Liver (tissue), 9 donors: ENCODE results near the gene COL23A1. TPM values are rescaled to one million over a fixed set of nuclear protein-coding genes. Genes with fewer than 3 reads are reported as not detected.

Experiments used
- DNase-seq: peaks from one replicate; pipeline ENCODE4 v3.0.0-alpha.2; 2017; ENCODE audit warnings: low spot score
- H3K27ac ChIP-seq, 2 donors: one replicate each; pipeline ENCODE4 v1.7.0; 2013; ENCODE audit warnings: inconsistent platforms in 2 of 2, low read length in 2 of 2, control low read depth in 1 of 2, low read depth in 1 of 2, mild to moderate bottlenecking in 1 of 2
- H3K27me3 ChIP-seq, 4 donors: one replicate each; pipeline versions ENCODE4 v1.6.1 to v1.7.0; 2013; ENCODE audit warnings: low read length in 3 of 4, inconsistent platforms in 1 of 4, mild to moderate bottlenecking in 1 of 4, moderate library complexity in 1 of 4; ENCODE audit not compliant: control insufficient read depth in 4 of 4, insufficient read depth in 4 of 4
- H3K36me3 ChIP-seq, 4 donors: one replicate each; pipeline versions ENCODE4 v1.6.1 to v1.7.0; 2013; ENCODE audit warnings: low read length in 3 of 4, mild to moderate bottlenecking in 3 of 4, low read depth in 1 of 4, moderate library complexity in 1 of 4; ENCODE audit not compliant: control insufficient read depth in 4 of 4, insufficient read depth in 3 of 4
- H3K4me1 ChIP-seq, 4 donors: one replicate each; pipeline versions ENCODE4 v1.6.1 to v1.7.0; 2013; ENCODE audit warnings: low read length in 3 of 4, mild to moderate bottlenecking in 3 of 4, moderate library complexity in 1 of 4; ENCODE audit not compliant: control insufficient read depth in 4 of 4, insufficient read depth in 4 of 4
- H3K4me3 ChIP-seq, 3 donors: one replicate each; pipeline versions ENCODE4 v1.6.1 to v1.7.0; 2013; ENCODE audit warnings: low read length in 3 of 3, control low read depth in 1 of 3, low read depth in 1 of 3, mild to moderate bottlenecking in 1 of 3
- H3K9ac ChIP-seq, 2 donors: one replicate each; pipeline ENCODE4 v1.7.0; 2013; ENCODE audit warnings: low read length in 2 of 2, mild to moderate bottlenecking in 2 of 2, moderate library complexity in 2 of 2, control low read depth in 1 of 2, low read depth in 1 of 2
- H3K9me3 ChIP-seq, 4 donors: one replicate each; pipeline versions ENCODE4 v1.6.1 to v1.7.0; 2013; ENCODE audit warnings: low read length in 3 of 4; ENCODE audit not compliant: control insufficient read depth in 4 of 4
- ATF3 ChIP-seq: IDR thresholded peaks from 2 replicates; pipeline ENCODE4 v1.6.1; 2016; ENCODE audit warnings: antibody characterized with exemption
- CTCF ChIP-seq: fragments of 150-350 bp; IDR thresholded peaks from 2 replicates; pipeline ENCODE4 v1.5.1; 2017; ENCODE audit warnings: improper control_type of control experiment, low read depth, low read length; ENCODE audit not compliant: missing input control
- EGR1 ChIP-seq, 2 donors: IDR thresholded peaks; 2 replicates each; pipeline ENCODE4 v1.6.1; 2016 to 2018; ENCODE audit warnings: antibody characterized with exemption in 2 of 2, low read depth in 2 of 2
- FOXA1 ChIP-seq: IDR thresholded peaks from 2 replicates; pipeline ENCODE4 v1.6.1; 2016; ENCODE audit warnings: antibody characterized with exemption
- FOXA2 ChIP-seq: IDR thresholded peaks from 2 replicates; pipeline ENCODE4 v1.6.1; 2016; ENCODE audit warnings: antibody characterized with exemption
- HNF4A ChIP-seq, 2 donors: conservative IDR thresholded peaks; 2 replicates each; pipeline ENCODE4 v1.6.1; 2016; ENCODE audit warnings: antibody characterized with exemption in 2 of 2, mild to moderate bottlenecking in 2 of 2
- HNF4G ChIP-seq: IDR thresholded peaks from 2 replicates; pipeline ENCODE4 v1.6.1; 2016; ENCODE audit warnings: antibody characterized with exemption
- JUND ChIP-seq, 2 donors: IDR thresholded peaks; 2 replicates each; pipeline ENCODE4 v1.6.1; 2016; ENCODE audit warnings: antibody characterized with exemption in 2 of 2
- MAX ChIP-seq: IDR thresholded peaks from 2 replicates; pipeline ENCODE4 v1.6.1; 2016; ENCODE audit warnings: antibody characterized with exemption
- NR2F2 ChIP-seq: IDR thresholded peaks from 2 replicates; pipeline ENCODE4 v1.6.1; 2016; ENCODE audit warnings: antibody characterized with exemption
- RAD21 ChIP-seq, 2 donors: IDR thresholded peaks; 2 replicates each; pipeline ENCODE4 v1.6.1; 2016; ENCODE audit warnings: antibody characterized with exemption in 2 of 2, mild to moderate bottlenecking in 2 of 2
- REST ChIP-seq: IDR thresholded peaks from 2 replicates; pipeline ENCODE4 v1.6.1; 2016; ENCODE audit warnings: antibody characterized with exemption, mild to moderate bottlenecking
- RXRA ChIP-seq, 2 donors: IDR thresholded peaks; 2 replicates each; pipeline ENCODE4 v1.6.1; 2017 to 2018; ENCODE audit warnings: antibody characterized with exemption in 2 of 2, mild to moderate bottlenecking in 1 of 2
- TAF1 ChIP-seq: conservative IDR thresholded peaks from 2 replicates; pipeline ENCODE4 v1.6.1; 2016; ENCODE audit warnings: antibody characterized with exemption, mild to moderate bottlenecking
- YY1 ChIP-seq: IDR thresholded peaks from 2 replicates; pipeline ENCODE4 v1.6.1; 2016; ENCODE audit warnings: antibody characterized with exemption, mild to moderate bottlenecking
- ZBTB33 ChIP-seq: IDR thresholded peaks from 2 replicates; pipeline ENCODE4 v1.6.1; 2016; ENCODE audit warnings: antibody characterized with exemption
- WGBS: extraction: QIAGEN DNeasy Blood & Tissue Kit; methylation state at CpG from one replicate; pipeline ENCODE4 v1.1.7; 2013; 5-methylcytosine and 5-hydroxymethylcytosine counted together
- polyA plus RNA-seq, 2 donors: library from polyadenylated mRNA; stranded (reverse) in 1 of 2; unstranded in 1 of 2; fragments of 200-250 nt in 1 of 2; fragments of >200 nt in 1 of 2; fragmentation: Nextera tagmentation in 1 of 2; extraction: Ambion mirVana in 1 of 2; gene quantifications; one replicate each; pipeline versions ENCODE4 v1.2.1 to v1.2.3, GENCODE V29; 2013 to 2015
- total RNA-seq, 2 donors: library from RNA; depleted of rRNA; stranded (reverse); fragments of >200 nt; gene quantifications; one replicate each; pipeline ENCODE4 v1.2.3, GENCODE V29; 2014
- donor health status: healthy.
- donor health status: healthy.
- donor health status: healthy.
- donor health status: healthy.
- donor health status: healthy.

COL23A1 gene
- total and polyA plus RNA-seq, 4 donors: 0.08 to 1.4 (median 0.27) TPM

GRCh38 chr5:178196986-178197385 is 393.2 kb downstream of the COL23A1 start:
- Histone ChIP-seq H3K36me3 (no peaks in the 10 kb centered on the region), H3K27ac (no peak overlapping the region), H3K4me3 (no peak overlapping the region), H3K9me3 (no peaks in the 10 kb centered on the region), H3K4me1 (peaks cover 4 to 17% (median 6%) of the 10 kb centered on the region in 4 donors), H3K9ac (no peak overlapping the region), H3K27me3 (no peaks in the 10 kb centered on the region)
- DNase-seq: peak; percentile 34
- 58% methylated on average over 8 of the region's 8 CpGs for WGBS
- no peak for TF ChIP-seq HNF4G
- no peak for TF ChIP-seq ZBTB33
- TF ChIP-seq NR2F2: no peak
- TF ChIP-seq RXRA (IDR thresholded peaks at IDR 0.05): peak in 1 of 2 donors; percentile 68
- TF ChIP-seq REST: no peak
- TF ChIP-seq TAF1: no peak
- TF ChIP-seq FOXA2: no peak
- no peak for TF ChIP-seq ATF3
- no peak for TF ChIP-seq FOXA1
- TF ChIP-seq YY1: no peak
- TF ChIP-seq CTCF: peak; percentile 48
- peak; percentile 53 to 71 for TF ChIP-seq RAD21 (IDR thresholded peaks at IDR 0.05)

GRCh38 chr5:178196281-178196812 is 393.8 kb downstream of the COL23A1 start:
- Histone ChIP-seq H3K27ac (no peak overlapping the region), H3K4me1 (peaks cover 4 to 17% (median 6%) of the 10 kb centered on the region in 4 donors), H3K9me3 (no peaks in the 10 kb centered on the region), H3K27me3 (no peaks in the 10 kb centered on the region), H3K36me3 (no peaks in the 10 kb centered on the region), H3K9ac (no peak overlapping the region), H3K4me3 (no peak overlapping the region)
- 92% methylated on average over 7 of the region's 7 CpGs for WGBS
- DNase-seq: peak; percentile 23
- TF ChIP-seq FOXA2 (no peak), JUND (IDR thresholded peaks at IDR 0.05) (no peak), REST (no peak), TAF1 (no peak), HNF4G (no peak), ATF3 (no peak), EGR1 (IDR thresholded peaks at IDR 0.05; ENCODE audit: low read depth in 2 of 2) (no peak), CTCF (no peak), YY1 (no peak), FOXA1 (no peak), MAX (no peak), RAD21 (IDR thresholded peaks at IDR 0.05) (no peak), HNF4A (conservative IDR thresholded peaks at IDR 0.05) (no peak), NR2F2 (no peak)
